ENCODE measurements around the gene ID2.

DNA sequence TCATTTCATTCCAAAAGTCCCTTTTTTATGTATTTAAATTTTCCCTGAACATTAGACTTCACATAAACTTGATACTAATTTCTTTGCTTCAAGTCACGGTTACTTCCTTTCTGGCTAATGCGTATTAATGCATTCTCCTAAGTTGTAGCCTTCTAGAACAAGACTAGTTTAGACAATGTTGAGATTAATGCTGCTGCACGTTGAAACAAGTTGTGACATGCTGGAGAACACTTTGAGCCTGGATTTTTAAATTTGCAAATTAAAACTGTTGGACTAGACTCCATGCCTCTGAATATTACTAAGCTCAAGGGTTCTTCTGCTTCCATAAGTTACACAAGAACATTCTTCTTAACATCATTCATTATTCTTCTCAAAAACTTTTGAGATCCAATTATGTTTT, 29.1 kb downstream of the ID2 start:
- TF ChIP-seq, protein P1, sequence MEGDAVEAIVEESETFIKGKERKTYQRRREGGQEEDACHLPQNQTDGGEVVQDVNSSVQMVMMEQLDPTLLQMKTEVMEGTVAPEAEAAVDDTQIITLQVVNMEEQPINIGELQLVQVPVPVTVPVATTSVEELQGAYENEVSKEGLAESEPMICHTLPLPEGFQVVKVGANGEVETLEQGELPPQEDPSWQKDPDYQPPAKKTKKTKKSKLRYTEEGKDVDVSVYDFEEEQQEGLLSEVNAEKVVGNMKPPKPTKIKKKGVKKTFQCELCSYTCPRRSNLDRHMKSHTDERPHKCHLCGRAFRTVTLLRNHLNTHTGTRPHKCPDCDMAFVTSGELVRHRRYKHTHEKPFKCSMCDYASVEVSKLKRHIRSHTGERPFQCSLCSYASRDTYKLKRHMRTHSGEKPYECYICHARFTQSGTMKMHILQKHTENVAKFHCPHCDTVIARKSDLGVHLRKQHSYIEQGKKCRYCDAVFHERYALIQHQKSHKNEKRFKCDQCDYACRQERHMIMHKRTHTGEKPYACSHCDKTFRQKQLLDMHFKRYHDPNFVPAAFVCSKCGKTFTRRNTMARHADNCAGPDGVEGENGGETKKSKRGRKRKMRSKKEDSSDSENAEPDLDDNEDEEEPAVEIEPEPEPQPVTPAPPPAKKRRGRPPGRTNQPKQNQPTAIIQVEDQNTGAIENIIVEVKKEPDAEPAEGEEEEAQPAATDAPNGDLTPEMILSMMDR (IDR thresholded peaks at IDR 0.05; ENCODE audit: borderline replicate concordance, extremely low read depth, low read length, poor library complexity, severe bottlenecking) = no peak
- no peak for TF ChIP-seq EZH2 (IDR thresholded peaks at IDR 0.05; ENCODE audit: borderline replicate concordance, low read depth, low read length, severe bottlenecking)
